PC-9 (cell line): Measurements from ENCODE around the gene DOCK9. TPM values are rescaled to one million over a fixed set of nuclear protein-coding genes. Genes with fewer than 3 reads are reported as not detected.

Experiments
- BruUV-seq: library from RNA; stranded (reverse); fragments of 400-500 nt; replicated peaks from 2 replicates; lab custom pipeline; 2021; lab: Mats Ljungman, UMichigan
- CTCF ChIA-PET: fragments of 300-600 bp; sonication (Branson Sonifier 250); formaldehyde crosslinking; loops from one replicate; lab custom pipeline; 2022; ENCODE audit warnings: antibody characterized with exemption; lab: Charles Lee
- POLR2A ChIA-PET: fragments of 300-600 bp; sonication (Branson Sonifier 250); formaldehyde crosslinking; loops from one replicate; lab custom pipeline; 2022; ENCODE audit warnings: antibody characterized with exemption; ENCODE audit not compliant: unreplicated experiment; lab: Charles Lee
- DNase-seq, 2 experiments: peaks; one replicate each; pipeline versions ENCODE4 v3.0.0 to v3.0.0-alpha.2; 2015 to 2022; ENCODE audit warnings: mixed read lengths in 1 of 2
- H2AFZ ChIP-seq: fragments of 200-600 bp; sonication (generic); 2 replicates; pipeline ENCODE4 v1.8.1; 2017; ENCODE audit warnings: antibody characterized with exemption
- H3F3A ChIP-seq: fragments of 200-600 bp; sonication (generic); 2 replicates; pipeline ENCODE4 v1.8.1; 2017; ENCODE audit warnings: antibody characterized with exemption, mild to moderate bottlenecking, low read depth; ENCODE audit not compliant: insufficient read depth
- H3K27ac ChIP-seq: fragments of 200-600 bp; sonication (generic); 2 replicates; pipeline ENCODE4 v1.6.1; 2016; ENCODE audit warnings: mixed run types
- H3K27me3 ChIP-seq: fragments of 200-600 bp; sonication (generic); 2 replicates; pipeline ENCODE4 v1.6.1; 2016; ENCODE audit warnings: low read depth, mixed run types; ENCODE audit not compliant: insufficient read depth
- H3K36me3 ChIP-seq: fragments of 200-600 bp; sonication (generic); 2 replicates; pipeline ENCODE4 v1.6.1; 2016; ENCODE audit warnings: low read depth, mixed run types
- H3K4me1 ChIP-seq: fragments of 200-600 bp; sonication (generic); replicated peaks from 2 replicates; pipeline ENCODE4 v1.6.1; 2016; ENCODE audit warnings: mixed run types; ENCODE audit not compliant: insufficient read depth
- H3K4me2 ChIP-seq: fragments of 200-600 bp; sonication (generic); 2 replicates; pipeline ENCODE4 v1.6.1; 2017; ENCODE audit warnings: mixed run types
- H3K4me3 ChIP-seq: fragments of 200-600 bp; sonication (generic); 2 replicates; pipeline ENCODE4 v1.6.1; 2016; ENCODE audit warnings: mixed run types
- H3K79me2 ChIP-seq: fragments of 200-600 bp; sonication (generic); 2 replicates; pipeline ENCODE4 v1.6.1; 2017; ENCODE audit warnings: low read depth, mixed run types
- H3K9me2 ChIP-seq: fragments of 200-600 bp; sonication (generic); 2 replicates; pipeline ENCODE4 v1.8.1; 2017; ENCODE audit warnings: mild to moderate bottlenecking; ENCODE audit not compliant: insufficient read depth
- H3K9me3 ChIP-seq: fragments of 200-600 bp; sonication (generic); 2 replicates; pipeline ENCODE4 v1.8.1; 2016; ENCODE audit warnings: low read depth; ENCODE audit not compliant: insufficient read depth
- H4K20me1 ChIP-seq: fragments of 200-600 bp; sonication (generic); 2 replicates; pipeline ENCODE4 v1.8.1; 2017; ENCODE audit not compliant: insufficient read depth
- CTCF ChIP-seq: fragments of 200-600 bp; sonication (generic); conservative IDR thresholded peaks from 2 replicates; pipeline ENCODE4 v1.6.1; 2017; ENCODE audit warnings: mixed run types, antibody characterized with exemption, mild to moderate bottlenecking, moderate library complexity
- EZH2 ChIP-seq: fragments of 200-600 bp; sonication (generic); IDR thresholded peaks from 2 replicates; pipeline ENCODE4 v1.8.0; 2017; ENCODE audit warnings: antibody characterized with exemption, low read depth
- intact Hi-C: fragments of 100-400 bp; cut with micrococcal nuclease; formaldehyde crosslinking; loops from one replicate; pipeline ENCODE4 v1.10.0; 2022; ENCODE audit not compliant: unreplicated experiment
- total RNA-seq: library from RNA; stranded (reverse); gene quantifications from 2 replicates; pipeline ENCODE4 v1.2.3, GENCODE V29; 2021

The DOCK9 gene
- total RNA-seq, 1 experiment from 2014 or later = 69.5 TPM

- ChIA-PET CTCF (no interaction called here), POLR2A (interaction anchor here (0.6 kb wide), 1 partner anchor 555 kb away, joined by 4 read pairs; no protein-coding TSS in a partner anchor)
- no peaks in the 10 kb centered on the region for H3F3A ChIP-seq
- no peaks in the 10 kb centered on the region for H3K9me3 ChIP-seq
- peaks cover 9% of the 10 kb centered on the region for H3K36me3 ChIP-seq
- no TSS peak for BruUV-seq
- H2AFZ ChIP-seq = no peak overlapping the region
- no peaks in the 10 kb centered on the region for H4K20me1 ChIP-seq
- no peaks in the 10 kb centered on the region for H3K79me2 ChIP-seq
- no peaks in the 10 kb centered on the region for H3K27me3 ChIP-seq
- no peak for DNase-seq
- H3K4me3 ChIP-seq = no peak overlapping the region
- intact Hi-C loops = no loop called here
- H3K27ac ChIP-seq = no peak overlapping the region
- H3K4me1 ChIP-seq = peaks cover 5% of the 10 kb centered on the region; the same call in 1 of the 2 replicates
- no peaks in the 10 kb centered on the region for H3K9me2 ChIP-seq
- no peak overlapping the region for H3K4me2 ChIP-seq
- no peak for TF ChIP-seq CTCF
- TF ChIP-seq EZH2 = no peak
Observed at GRCh38 chr13:98921015-98921580, 56.8 kb downstream of the DOCK9 start.

- Histone ChIP-seq H3K9me3 (no peaks in the 10 kb centered on the region), H3K4me3 (no peak overlapping the region), H3K36me3 (peaks cover 11% of the 10 kb centered on the region), H3K4me2 (no peak overlapping the region), H4K20me1 (no peaks in the 10 kb centered on the region), H3K27me3 (no peaks in the 10 kb centered on the region), H3K4me1 (no peaks in the 10 kb centered on the region), H3F3A (no peaks in the 10 kb centered on the region), H3K79me2 (no peaks in the 10 kb centered on the region), H3K27ac (no peak overlapping the region), H3K9me2 (no peaks in the 10 kb centered on the region), H2AFZ (no peak overlapping the region)
- DNase-seq = no peak
- BruUV-seq = no TSS peak
- no peak for TF ChIP-seq CTCF
- TF ChIP-seq EZH2 = no peak
- ChIA-PET CTCF (no interaction called here), POLR2A (no interaction called here)
- intact Hi-C loops = no loop called here
Observed at GRCh38 chr13:98919566-98919965, 58.3 kb downstream of the DOCK9 start.

DNA sequence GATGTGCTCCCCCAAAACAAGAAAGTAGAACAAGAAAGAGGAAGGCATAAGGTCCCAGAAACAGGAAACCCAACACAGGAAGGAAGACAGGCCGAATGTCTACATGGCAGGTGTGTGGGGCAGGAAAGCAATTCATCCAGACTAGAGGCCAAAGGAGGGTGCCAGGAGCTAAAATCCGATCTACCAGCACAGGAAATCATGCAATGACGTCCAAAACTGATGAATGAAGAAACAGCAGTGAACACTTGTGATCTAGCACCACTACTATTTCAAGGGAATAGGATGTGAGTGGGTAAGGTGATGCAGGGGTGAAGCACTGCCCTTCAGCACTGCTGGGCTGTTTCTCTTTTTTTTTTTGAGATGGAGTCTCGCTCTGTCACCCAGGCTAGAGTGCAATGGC is 59.1 kb downstream of the DOCK9 start:
- peaks cover 11% of the 10 kb centered on the region for H3K36me3 ChIP-seq
- ChIA-PET POLR2A (no interaction called here), CTCF (no interaction called here)
- H3K4me2 ChIP-seq = no peak overlapping the region
- no peaks in the 10 kb centered on the region for H3K9me2 ChIP-seq
- H3K27me3 ChIP-seq = no peaks in the 10 kb centered on the region
- intact Hi-C loops = no loop called here
- no peaks in the 10 kb centered on the region for H4K20me1 ChIP-seq
- no peak overlapping the region for H2AFZ ChIP-seq
- no peak overlapping the region for H3K27ac ChIP-seq
- no peaks in the 10 kb centered on the region for H3K9me3 ChIP-seq
- no peaks in the 10 kb centered on the region for H3K79me2 ChIP-seq
- no peak overlapping the region for H3K4me3 ChIP-seq
- no peaks in the 10 kb centered on the region for H3K4me1 ChIP-seq
- H3F3A ChIP-seq = no peaks in the 10 kb centered on the region
- TF ChIP-seq EZH2 = no peak
- no peak for TF ChIP-seq CTCF
- DNase-seq = no peak
- BruUV-seq = no TSS peak
